GM18861 (cell line): ENCODE data around the gene PTPRQ.
"Not testable (repeated sequence)": the region's sequence is repeated elsewhere in the genome, so short reads cannot be mapped to it uniquely, and the experiment has no call there.

Experiments
- ATAC-seq: cut with Tn5 transposase; IDR thresholded peaks from one replicate; pipeline ENCODE4 v1.9.1; 2021; ENCODE audit not compliant: unreplicated experiment

PTPRQ gene

GRCh38 chr12:80469681-80470080 is 25.6 kb downstream of the PTPRQ start:
- ATAC-seq = no peak

- ATAC-seq = no peak
These were observed 26.4 kb downstream of the PTPRQ start for GRCh38 chr12:80470403-80470802.

- ATAC-seq = no peak
These were observed 28.2 kb downstream of the PTPRQ start for GRCh38 chr12:80472236-80472635.

- peak; percentile 53 for ATAC-seq
These were observed 29.0 kb downstream of the PTPRQ start for GRCh38 chr12:80472911-80473500.

- ATAC-seq = not testable (repeated sequence)
These were observed 33.6 kb downstream of the PTPRQ start for GRCh38 chr12:80477521-80478145.

GRCh38 chr12:80484746-80485145 is 40.7 kb downstream of the PTPRQ start:
- ATAC-seq = no peak

- ATAC-seq = no peak
These were observed 41.4 kb downstream of the PTPRQ start for GRCh38 chr12:80485222-80485987.

- no peak for ATAC-seq
These were observed 46.3 kb downstream of the PTPRQ start for GRCh38 chr12:80490329-80490728.

GRCh38 chr12:80491166-80491565 is 47.1 kb downstream of the PTPRQ start:
- ATAC-seq = no peak

GRCh38 chr12:80493466-80493865 is 49.4 kb downstream of the PTPRQ start:
- no peak for ATAC-seq

- no peak for ATAC-seq
These were observed 50.8 kb downstream of the PTPRQ start for GRCh38 chr12:80494836-80495235.

- no peak for ATAC-seq
These were observed 54.2 kb downstream of the PTPRQ start for GRCh38 chr12:80498059-80498728.

GRCh38 chr12:80504389-80505163 is 60.5 kb downstream of the PTPRQ start:
- ATAC-seq = no peak

GRCh38 chr12:80509781-80510556 is 65.9 kb downstream of the PTPRQ start:
- ATAC-seq = no peak

GRCh38 chr12:80512781-80513180 is 68.7 kb downstream of the PTPRQ start:
- no peak for ATAC-seq

GRCh38 chr12:80513211-80513610 is 69.2 kb downstream of the PTPRQ start:
- no peak for ATAC-seq

GRCh38 chr12:80517655-80518054 is 73.6 kb downstream of the PTPRQ start:
- no peak for ATAC-seq

- no peak for ATAC-seq
These were observed 87.6 kb downstream of the PTPRQ start for GRCh38 chr12:80531646-80532045.

- no peak for ATAC-seq
These were observed 95.0 kb downstream of the PTPRQ start for GRCh38 chr12:80539029-80539428.

GRCh38 chr12:80549298-80549697 is 105.3 kb downstream of the PTPRQ start:
- ATAC-seq = no peak
